ENCODE measurements around the gene TBC1D14.
"Not testable (repeated sequence)": the region's sequence is repeated elsewhere in the genome, so short reads cannot be mapped to it uniquely, and the experiment has no call there.

The TBC1D14 gene

DNA sequence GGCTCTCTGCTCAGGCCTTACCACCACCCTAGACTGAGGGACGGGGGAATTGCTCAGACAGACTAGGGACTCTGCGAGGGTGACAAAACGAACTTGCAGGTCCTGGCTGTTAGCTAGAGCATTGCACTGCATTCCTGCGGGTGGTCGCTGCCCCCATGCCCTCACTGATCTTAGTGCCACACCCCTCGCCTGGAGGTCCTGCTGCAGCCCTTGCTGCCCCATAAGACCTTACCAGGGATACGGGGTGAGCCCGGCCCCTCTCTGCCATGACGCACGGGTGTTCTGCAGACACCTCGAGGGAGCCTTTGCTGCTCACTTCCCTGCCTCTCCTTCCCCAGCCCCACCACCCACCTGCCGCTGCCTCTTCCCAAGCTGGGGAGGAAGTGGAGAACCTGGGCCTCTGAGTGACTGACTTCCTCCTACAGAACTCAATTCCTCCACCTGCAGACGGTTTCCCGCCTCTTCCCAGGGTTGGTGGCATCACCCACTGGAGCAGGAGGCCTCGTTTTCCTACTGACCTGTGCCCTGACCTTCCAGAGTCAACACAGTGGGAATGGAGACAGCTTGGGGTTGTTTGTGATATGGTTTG lies 19.8 kb upstream of the TBC1D14 start:
- H3K27me3 ChIP-seq: no peaks in the 10 kb centered on the region

DNA sequence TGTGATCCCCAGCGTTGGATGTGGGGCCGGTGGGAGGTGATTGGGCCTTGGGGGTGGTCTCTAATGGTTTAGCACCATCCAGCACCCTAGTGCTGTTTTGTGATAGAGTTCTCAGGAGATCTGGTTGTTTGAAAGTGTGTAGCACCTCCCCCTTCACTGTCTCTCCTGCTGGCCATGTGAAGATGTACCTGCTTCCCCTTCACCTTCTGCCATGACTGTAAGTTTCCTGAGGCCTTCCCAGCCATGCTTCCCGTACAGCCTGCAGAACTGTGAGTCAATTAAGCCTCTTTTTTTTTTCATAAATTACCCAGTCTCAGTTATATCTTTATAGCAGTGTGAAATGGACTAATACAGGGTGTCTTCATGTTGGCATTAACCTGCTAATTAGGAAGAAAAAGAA lies 19.3 kb upstream of the TBC1D14 start:
- no peak for TF ChIP-seq Cebpa-rat (IDR thresholded peaks at IDR 0.05)
- peak overlapping the region; percentile 34; the same call in 1 of the 2 replicates for H3K4me3 ChIP-seq
- H3K27me3 ChIP-seq: no peaks in the 10 kb centered on the region
- H3K27ac ChIP-seq: peak overlapping the region; percentile 86
- H4K20me1 ChIP-seq: no peaks in the 10 kb centered on the region
- peaks cover 100% of the 10 kb centered on the region for H3K4me1 ChIP-seq
- peaks cover 31% of the 10 kb centered on the region for H3K9me3 ChIP-seq
- no peak overlapping the region for H3K9ac ChIP-seq
- peaks cover 16% of the 10 kb centered on the region; the same call in 1 of the 2 replicates for H3K36me3 ChIP-seq
- peak overlapping the region; percentile 97 for H3K4me2 ChIP-seq

More for the DNA sequence above, 19.8 kb upstream of the TBC1D14 start:
- H3K4me3 ChIP-seq: peak overlapping the region; percentile 34; the same call in 1 of the 2 replicates
- no peak for TF ChIP-seq Cebpa-rat (IDR thresholded peaks at IDR 0.05)
- H3K27ac ChIP-seq: peak overlapping the region; percentile 86
- no peaks in the 10 kb centered on the region for H4K20me1 ChIP-seq
- H3K4me2 ChIP-seq: peak overlapping the region; percentile 3; the same call in 1 of the 2 replicates
- no peak overlapping the region for H3K9ac ChIP-seq
- H3K4me1 ChIP-seq: peaks cover 100% of the 10 kb centered on the region
- H3K9me3 ChIP-seq: peaks cover 31% of the 10 kb centered on the region
- peaks cover 16% of the 10 kb centered on the region; the same call in 1 of the 2 replicates for H3K36me3 ChIP-seq

GRCh38 chr4:6890971-6891370 lies 18.7 kb upstream of the TBC1D14 start:
- Histone ChIP-seq H3K9ac (peak overlapping the region; percentile 55; the same call in 1 of the 2 replicates), H3K4me1 (peaks cover 100% of the 10 kb centered on the region), H3K9me3 (peaks cover 31% of the 10 kb centered on the region), H3K4me3 (0 out of 2 replicates have a peak overlapping the region, but pooled peaks have one; percentile 55), H3K36me3 (peaks cover 16% of the 10 kb centered on the region; the same call in 1 of the 2 replicates), H3K27ac (peak overlapping the region; percentile 86), H3K4me2 (peak overlapping the region; percentile 97)
- H3K27me3 ChIP-seq, H4K20me1 ChIP-seq: not testable (repeated sequence)

GRCh38 chr4:6891436-6892170 lies 18.0 kb upstream of the TBC1D14 start:
- Histone ChIP-seq H3K36me3 (peaks cover 16% of the 10 kb centered on the region; the same call in 1 of the 2 replicates), H3K9ac (peak overlapping the region; percentile 55; the same call in 1 of the 2 replicates), H3K4me3 (peak overlapping the region; percentile 55)

DNA sequence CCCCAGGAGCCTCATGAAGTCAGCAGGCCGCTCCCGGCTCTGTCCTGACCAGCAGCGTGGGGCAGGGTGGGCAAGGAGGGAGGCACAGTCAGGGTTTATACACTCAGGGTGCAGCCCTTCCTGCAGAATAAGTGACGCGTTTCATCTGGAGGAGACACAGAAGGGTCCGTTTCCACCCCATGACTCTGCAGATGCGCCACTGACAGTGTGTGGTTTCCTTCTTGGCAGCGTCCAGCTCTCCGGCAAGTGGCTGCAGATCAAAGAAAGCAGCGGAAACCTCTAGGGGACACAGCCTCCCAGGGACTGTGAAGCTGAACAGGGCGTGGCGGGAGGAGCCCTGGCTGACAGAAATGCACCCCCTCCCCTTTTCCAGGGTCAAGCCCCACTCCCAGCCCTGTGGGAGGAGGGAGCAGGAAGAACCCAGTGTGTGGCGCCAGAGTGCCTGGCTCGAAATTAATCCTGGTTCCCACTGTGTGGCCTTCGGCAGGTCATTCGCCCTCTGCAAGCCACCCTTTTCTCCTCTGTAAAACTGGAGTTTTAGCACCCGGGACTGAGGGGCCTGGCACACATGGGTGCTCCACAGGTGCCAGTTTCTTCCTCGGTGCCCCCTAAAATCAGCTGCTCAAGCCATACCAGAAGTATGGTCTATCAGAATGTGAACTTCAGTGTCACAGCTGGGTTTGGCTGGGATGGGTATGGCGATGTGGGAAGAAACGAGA lies 17.3 kb upstream of the TBC1D14 start:
- peak overlapping the region; percentile 55 for H3K9ac ChIP-seq
- peak overlapping the region; percentile 97 for H3K4me2 ChIP-seq
- peaks cover 86% of the 10 kb centered on the region for H3K4me1 ChIP-seq
- no peak for TF ChIP-seq Cebpa-rat (IDR thresholded peaks at IDR 0.05)
- H3K27me3 ChIP-seq: no peaks in the 10 kb centered on the region
- peaks cover 31% of the 10 kb centered on the region for H3K9me3 ChIP-seq
- H3K27ac ChIP-seq: peak overlapping the region; percentile 86
- peak overlapping the region; percentile 55 for H3K4me3 ChIP-seq
- H4K20me1 ChIP-seq: no peaks in the 10 kb centered on the region
- peaks cover 16% of the 10 kb centered on the region; the same call in 1 of the 2 replicates for H3K36me3 ChIP-seq

More at GRCh38 chr4:6891436-6892170, 18.0 kb upstream of the TBC1D14 start:
- H3K4me1 ChIP-seq: peaks cover 93% of the 10 kb centered on the region
- no peaks in the 10 kb centered on the region for H4K20me1 ChIP-seq
- H3K27ac ChIP-seq: peak overlapping the region; percentile 86
- H3K27me3 ChIP-seq: no peaks in the 10 kb centered on the region
- H3K4me2 ChIP-seq: peak overlapping the region; percentile 97
- H3K9me3 ChIP-seq: peaks cover 31% of the 10 kb centered on the region
- no peak for TF ChIP-seq Cebpa-rat (IDR thresholded peaks at IDR 0.05)

GRCh38 chr4:6892909-6893202 lies 16.8 kb upstream of the TBC1D14 start:
- TF ChIP-seq Cebpa-rat (IDR thresholded peaks at IDR 0.05): no peak
- Histone ChIP-seq H3K27me3 (no peaks in the 10 kb centered on the region), H3K4me3 (peak overlapping the region; percentile 55), H3K9me3 (peaks cover 31% of the 10 kb centered on the region), H3K4me1 (peaks cover 83% of the 10 kb centered on the region), H3K36me3 (peaks cover 16% of the 10 kb centered on the region; the same call in 1 of the 2 replicates), H3K9ac (peak overlapping the region; percentile 48; the same call in 1 of the 2 replicates), H3K27ac (peak overlapping the region; percentile 86), H3K4me2 (peak overlapping the region; percentile 97), H4K20me1 (no peaks in the 10 kb centered on the region)

DNA sequence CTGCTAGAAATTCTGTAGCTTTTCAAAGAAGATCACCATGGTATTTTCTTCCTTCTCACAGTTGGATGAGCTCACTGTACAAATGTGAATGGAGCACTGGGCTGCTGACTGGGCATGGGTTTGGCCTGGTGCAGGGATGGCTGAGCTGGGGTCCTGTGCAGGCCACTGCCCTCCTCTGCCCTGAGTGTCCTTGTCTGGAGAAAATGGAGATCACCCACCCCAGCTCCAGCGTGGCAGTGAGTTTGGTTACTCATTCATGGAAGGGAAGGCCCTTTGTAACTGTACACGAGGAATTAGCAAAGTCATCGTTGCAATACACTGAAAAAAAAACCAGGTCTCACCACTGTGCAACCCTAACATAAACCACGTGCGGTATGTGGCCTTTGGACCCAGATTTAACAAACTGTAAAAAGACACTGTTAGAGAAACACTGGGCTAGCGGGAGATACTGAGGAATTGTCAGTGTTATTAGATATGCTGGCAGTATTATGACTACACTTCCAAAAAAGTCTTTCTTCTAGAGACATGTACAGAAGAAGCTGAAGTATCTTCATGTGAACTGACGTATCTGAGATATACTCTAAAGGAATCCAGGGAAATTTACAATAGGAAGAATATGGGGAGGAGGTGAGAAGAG lies 16.1 kb upstream of the TBC1D14 start:
- H3K27me3 ChIP-seq: no peaks in the 10 kb centered on the region

GRCh38 chr4:6894086-6894478 lies 15.5 kb upstream of the TBC1D14 start:
- H3K9ac ChIP-seq: no peak overlapping the region
- H3K4me1 ChIP-seq: peaks cover 81% of the 10 kb centered on the region
- H4K20me1 ChIP-seq: no peaks in the 10 kb centered on the region
- TF ChIP-seq Cebpa-rat (IDR thresholded peaks at IDR 0.05): no peak
- H3K27ac ChIP-seq: peak overlapping the region; percentile 86
- H3K4me2 ChIP-seq: peak overlapping the region; percentile 97
- peaks cover 20% of the 10 kb centered on the region for H3K9me3 ChIP-seq
- no peak overlapping the region for H3K4me3 ChIP-seq
- H3K27me3 ChIP-seq: no peaks in the 10 kb centered on the region
- peaks cover 12% of the 10 kb centered on the region; the same call in 1 of the 2 replicates for H3K36me3 ChIP-seq

More for the DNA sequence above, 16.1 kb upstream of the TBC1D14 start:
- Histone ChIP-seq H3K36me3 (peaks cover 16% of the 10 kb centered on the region; the same call in 1 of the 2 replicates), H3K9me3 (peaks cover 25% of the 10 kb centered on the region), H3K4me3 (no peak overlapping the region), H3K27ac (peak overlapping the region; percentile 86), H4K20me1 (no peaks in the 10 kb centered on the region), H3K9ac (0 out of 2 replicates have a peak overlapping the region, but pooled peaks have one; percentile 3), H3K4me2 (peak overlapping the region; percentile 97), H3K4me1 (peaks cover 81% of the 10 kb centered on the region)
- TF ChIP-seq Cebpa-rat (IDR thresholded peaks at IDR 0.05): no peak

Data from BLaER1 (cell line).